ENCODE results near the gene FBXL19. TPM values are rescaled to one million over a fixed set of nuclear protein-coding genes. Genes with fewer than 3 reads are reported as not detected.

Gene FBXL19
- total and polyA plus RNA-seq, 9 of the 15 experiments (the other 6 are each of a cell fraction or from before 2014, with no cell fraction given), result 0.13 to 48.0 (median 13.5) TPM; not detected in 1

GRCh38 chr16:30874821-30875717 is 48.3 kb upstream of the FBXL19 start (continued):
- no peak for TF ChIP-seq ZNF449 (CRISPR knock-in tag; IDR thresholded peaks at IDR 0.05)
- no peak for TF ChIP-seq ZNF253 (CRISPR knock-in tag; conservative IDR thresholded peaks at IDR 0.05)
- TF ChIP-seq HMG20A (CRISPR knock-in tag; conservative IDR thresholded peaks at IDR 0.05), result 0 out of 2 replicates have a peak, but pooled peaks have one; percentile 33
- TF ChIP-seq PHF21A (IDR thresholded peaks at IDR 0.05; ENCODE audit: borderline replicate concordance, low read depth), result no peak
- no peak for TF ChIP-seq SMAD2 (IDR thresholded peaks at IDR 0.05; ENCODE audit: low read depth, low read length)
- peak; percentile 60; the same call in 1 of the 2 replicates for TF ChIP-seq DIDO1 (tag; IDR thresholded peaks at IDR 0.05; ENCODE audit: low read depth)
- peak; percentile 98 for TF ChIP-seq PHF8 (IDR thresholded peaks at IDR 0.05; ENCODE audit: borderline replicate concordance, low read length)
- peak; percentile 45; the same call in 1 of the 2 replicates for TF ChIP-seq E2F5 (CRISPR knock-in tag; IDR thresholded peaks at IDR 0.05)
- TF ChIP-seq ERF (CRISPR knock-in tag; IDR thresholded peaks at IDR 0.05), result peak; percentile 24; the same call in 1 of the 2 replicates
- TF ChIP-seq C11orf30 (IDR thresholded peaks at IDR 0.05; ENCODE audit: low read depth), result peak; percentile 70
- TF ChIP-seq ZNF224 (CRISPR knock-in tag; IDR thresholded peaks at IDR 0.05), result 0 out of 2 replicates have a peak, but pooled peaks have one; percentile 67
- 0 out of 4 replicates have a peak, but pooled peaks of 1 of the 2 experiments have one; percentile 12 for TF ChIP-seq FOXA3 (CRISPR knock-in tag; conservative IDR thresholded peaks at IDR 0.05 in 1 of 2, IDR thresholded peaks at IDR 0.05 in 1 of 2)
- TF ChIP-seq JUN (IDR thresholded peaks at IDR 0.05; ENCODE audit: borderline replicate concordance, low read depth, low read length), result 0 out of 2 replicates have a peak, but pooled peaks have one; percentile 25
- TF ChIP-seq JUN (CRISPR knock-in tag; IDR thresholded peaks at IDR 0.05; ENCODE audit: borderline replicate concordance), result no peak
- TF ChIP-seq KDM4B (IDR thresholded peaks at IDR 0.05; ENCODE audit: borderline replicate concordance in 2 of 2, low read depth in 1 of 2), result peak in 1 of 2 experiments; percentile 85; a peak in 1 of 4 replicates
- TF ChIP-seq DNMT1 (IDR thresholded peaks at IDR 0.05), result 0 out of 2 replicates have a peak, but pooled peaks have one; percentile 42
- peak; percentile 24; the same call in 1 of the 2 replicates for TF ChIP-seq CBFA2T3 (IDR thresholded peaks at IDR 0.05)
- peak; percentile 91 for TF ChIP-seq ETV5 (CRISPR knock-in tag; IDR thresholded peaks at IDR 0.05; ENCODE audit: low read depth)
- peak; percentile 57; the same call in 1 of the 2 replicates for TF ChIP-seq ZBTB17 (CRISPR knock-in tag; IDR thresholded peaks at IDR 0.05)
- TF ChIP-seq RBFOX2 (IDR thresholded peaks at IDR 0.05; ENCODE audit: low read depth, low read length), result peak; percentile 97
- peak; percentile 95 for TF ChIP-seq MAX (CRISPR knock-in tag; IDR thresholded peaks at IDR 0.05)
- peak; percentile 36 for TF ChIP-seq CHD4 (IDR thresholded peaks at IDR 0.05; ENCODE audit: insufficient read depth, insufficient replicate concordance, low read depth, low read length, poor library complexity, severe bottlenecking)
- no peak for TF ChIP-seq EHMT2 (IDR thresholded peaks at IDR 0.05)
- no peak; a peak in 1 of 4 replicates for TF ChIP-seq SIX5 (IDR thresholded peaks at IDR 0.05; ENCODE audit: borderline replicate concordance in 1 of 2, insufficient read depth in 1 of 2, low read depth in 1 of 2, low read length in 2 of 2)
- peak; percentile 89 for TF ChIP-seq POLR2AphosphoS5 (IDR thresholded peaks at IDR 0.05; ENCODE audit: control insufficient read depth, insufficient read depth, low read depth, low read length)

Measured in K562 (cell line).